Activated CD4-positive, alpha-beta T cell treated with anti-CD3 and anti-CD28 coated beads, Interleukin-2, amount 10 ng/mL, durations not matched to agents 7 days and 5 days (primary cell): ENCODE data around the gene OCSTAMP. TPM values are rescaled to one million over a fixed set of nuclear protein-coding genes. Genes with fewer than 3 reads are reported as not detected.

Experiments
- CTCF ChIA-PET: fragments of 350-600 bp; sonication (Branson Sonifier 250); formaldehyde crosslinking; loops from one replicate; lab custom pipeline; 2021; ENCODE audit warnings: antibody characterized with exemption; lab: Charles Lee
- POLR2A ChIA-PET: fragments of 350-600 bp; sonication (Branson Sonifier 250); formaldehyde crosslinking; loops from one replicate; lab custom pipeline; 2021; ENCODE audit warnings: antibody characterized with exemption; lab: Charles Lee
- DNase-seq: peaks from one replicate; pipeline ENCODE4 v3.0.0-alpha.2; 2020
- H3K27ac Mint-ChIP-seq: one replicate; pipeline ENCODE4 v1.8.0; 2021; ENCODE audit warnings: mild to moderate bottlenecking, moderate library complexity, mixed read lengths
- H3K27me3 Mint-ChIP-seq: one replicate; pipeline ENCODE4 v1.8.0; 2021; ENCODE audit warnings: mixed read lengths
- H3K36me3 Mint-ChIP-seq: one replicate; pipeline ENCODE4 v1.8.0; 2021; ENCODE audit warnings: low read depth, mixed read lengths
- H3K4me1 Mint-ChIP-seq: one replicate; pipeline ENCODE4 v1.8.0; 2021; ENCODE audit warnings: mixed read lengths
- H3K4me3 Mint-ChIP-seq: one replicate; pipeline ENCODE4 v1.8.0; 2021; ENCODE audit warnings: mild to moderate bottlenecking, moderate library complexity, mixed read lengths
- H3K9me3 Mint-ChIP-seq: one replicate; pipeline ENCODE4 v1.8.0; 2021; ENCODE audit warnings: mixed read lengths
- total RNA-seq, 2 experiments: library from RNA; stranded (reverse); gene quantifications; one replicate each; pipeline ENCODE4 v1.2.3, GENCODE V29; 2021

OCSTAMP gene
- total RNA-seq: not detected

- no peak for DNase-seq
- Mint-ChIP-seq H3K4me1 (peaks cover 41% of the 10 kb centered on the region), H3K27ac (no peak within 1 kb of the TSS), H3K4me3 (no peak within 1 kb of the TSS), H3K9me3 (no peaks in the 10 kb centered on the region), H3K27me3 (no peaks in the 10 kb centered on the region), H3K36me3 (no peaks in the 10 kb centered on the region)
- POLR2A ChIA-PET: no interaction called here
- CTCF ChIA-PET: interaction anchor here (1.0 to 1.3 kb wide), 4 partner anchors 8 to 40 kb away, joined by 3 to 7 read pairs (median 3); partner anchors contain the start of gene ZNF334
These were observed at the start of gene OCSTAMP for GRCh38 chr20:46550461-46550860. TSS of gene OCSTAMP (minus strand) at chr20:46550654. CDS start at chr20:46550560, 94 bp downstream.

- H3K4me3 Mint-ChIP-seq: no peak overlapping the region
- POLR2A ChIA-PET: no interaction called here
These were observed 49.0 kb upstream of the OCSTAMP start for GRCh38 chr20:46599227-46599987.

GRCh38 chr20:46595933-46596332, 45.5 kb upstream of the OCSTAMP start:
- no peaks in the 10 kb centered on the region for H3K4me1 Mint-ChIP-seq
- H3K36me3 Mint-ChIP-seq: no peaks in the 10 kb centered on the region
- H3K9me3 Mint-ChIP-seq: no peaks in the 10 kb centered on the region
- DNase-seq: no peak
- ChIA-PET POLR2A (interaction anchor here (0.6 kb wide), 1 partner anchor 13 kb away, joined by 5 read pairs; no protein-coding TSS in a partner anchor), CTCF (interaction anchor here (1.5 kb wide), 1 partner anchor 289 kb away, joined by 3 read pairs; no protein-coding TSS in a partner anchor)
- no peak overlapping the region for H3K4me3 Mint-ChIP-seq
- peaks cover 33% of the 10 kb centered on the region for H3K27me3 Mint-ChIP-seq
- no peak overlapping the region for H3K27ac Mint-ChIP-seq

More at GRCh38 chr20:46599227-46599987, 49.0 kb upstream of the OCSTAMP start:
- CTCF ChIA-PET: no interaction called here
- no peak overlapping the region for H3K27ac Mint-ChIP-seq
- peaks cover 7% of the 10 kb centered on the region for H3K4me1 Mint-ChIP-seq
- no peaks in the 10 kb centered on the region for H3K9me3 Mint-ChIP-seq
- H3K27me3 Mint-ChIP-seq: peaks cover 25% of the 10 kb centered on the region
- no peak for DNase-seq
- no peaks in the 10 kb centered on the region for H3K36me3 Mint-ChIP-seq

DNA sequence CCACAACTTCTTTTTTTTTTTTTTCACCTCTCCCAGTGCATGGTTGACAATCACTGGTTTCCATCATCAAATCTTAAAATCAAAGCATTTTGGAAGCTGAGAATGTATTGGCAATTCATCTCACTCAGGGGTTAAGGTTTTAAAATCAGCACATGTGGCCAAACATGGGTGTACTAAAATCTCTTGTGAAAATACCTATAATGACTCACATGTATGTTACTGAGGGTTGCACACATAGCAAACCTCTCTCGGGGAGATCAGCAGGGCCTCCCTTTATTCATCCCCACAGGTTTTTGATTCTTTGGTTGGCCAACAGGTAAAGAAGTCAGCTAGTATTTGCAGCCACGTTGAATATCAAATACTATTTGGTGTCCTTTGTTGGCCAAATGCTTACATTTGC, 44.3 kb upstream of the OCSTAMP start:
- no peak overlapping the region for H3K4me3 Mint-ChIP-seq
- POLR2A ChIA-PET: no interaction called here
- CTCF ChIA-PET: interaction anchor here (0.7 kb wide), 1 partner anchor 10 kb away, joined by 4 read pairs; no protein-coding TSS in a partner anchor
- no peaks in the 10 kb centered on the region for H3K9me3 Mint-ChIP-seq
- no peaks in the 10 kb centered on the region for H3K36me3 Mint-ChIP-seq
- H3K27me3 Mint-ChIP-seq: peaks cover 31% of the 10 kb centered on the region
- no peak overlapping the region for H3K27ac Mint-ChIP-seq
- DNase-seq: no peak
- H3K4me1 Mint-ChIP-seq: peaks cover 1% of the 10 kb centered on the region

GRCh38 chr20:46592580-46593362, 42.3 kb upstream of the OCSTAMP start:
- CTCF ChIA-PET: no interaction called here

GRCh38 chr20:46590443-46590842, 40.0 kb upstream of the OCSTAMP start:
- H3K36me3 Mint-ChIP-seq: no peaks in the 10 kb centered on the region
- no peaks in the 10 kb centered on the region for H3K9me3 Mint-ChIP-seq
- peaks cover 23% of the 10 kb centered on the region for H3K27me3 Mint-ChIP-seq
- H3K4me3 Mint-ChIP-seq: no peak overlapping the region
- H3K4me1 Mint-ChIP-seq: peaks cover 9% of the 10 kb centered on the region
- POLR2A ChIA-PET: no interaction called here
- H3K27ac Mint-ChIP-seq: no peak overlapping the region
- DNase-seq: no peak
- CTCF ChIA-PET: no interaction called here

More at GRCh38 chr20:46592580-46593362, 42.3 kb upstream of the OCSTAMP start:
- no peaks in the 10 kb centered on the region for H3K36me3 Mint-ChIP-seq
- H3K9me3 Mint-ChIP-seq: no peaks in the 10 kb centered on the region
- H3K4me3 Mint-ChIP-seq: no peak overlapping the region
- H3K27me3 Mint-ChIP-seq: peaks cover 30% of the 10 kb centered on the region
- H3K4me1 Mint-ChIP-seq: peaks cover 9% of the 10 kb centered on the region
- H3K27ac Mint-ChIP-seq: no peak overlapping the region
- no peak for DNase-seq
- POLR2A ChIA-PET: no interaction called here

DNA sequence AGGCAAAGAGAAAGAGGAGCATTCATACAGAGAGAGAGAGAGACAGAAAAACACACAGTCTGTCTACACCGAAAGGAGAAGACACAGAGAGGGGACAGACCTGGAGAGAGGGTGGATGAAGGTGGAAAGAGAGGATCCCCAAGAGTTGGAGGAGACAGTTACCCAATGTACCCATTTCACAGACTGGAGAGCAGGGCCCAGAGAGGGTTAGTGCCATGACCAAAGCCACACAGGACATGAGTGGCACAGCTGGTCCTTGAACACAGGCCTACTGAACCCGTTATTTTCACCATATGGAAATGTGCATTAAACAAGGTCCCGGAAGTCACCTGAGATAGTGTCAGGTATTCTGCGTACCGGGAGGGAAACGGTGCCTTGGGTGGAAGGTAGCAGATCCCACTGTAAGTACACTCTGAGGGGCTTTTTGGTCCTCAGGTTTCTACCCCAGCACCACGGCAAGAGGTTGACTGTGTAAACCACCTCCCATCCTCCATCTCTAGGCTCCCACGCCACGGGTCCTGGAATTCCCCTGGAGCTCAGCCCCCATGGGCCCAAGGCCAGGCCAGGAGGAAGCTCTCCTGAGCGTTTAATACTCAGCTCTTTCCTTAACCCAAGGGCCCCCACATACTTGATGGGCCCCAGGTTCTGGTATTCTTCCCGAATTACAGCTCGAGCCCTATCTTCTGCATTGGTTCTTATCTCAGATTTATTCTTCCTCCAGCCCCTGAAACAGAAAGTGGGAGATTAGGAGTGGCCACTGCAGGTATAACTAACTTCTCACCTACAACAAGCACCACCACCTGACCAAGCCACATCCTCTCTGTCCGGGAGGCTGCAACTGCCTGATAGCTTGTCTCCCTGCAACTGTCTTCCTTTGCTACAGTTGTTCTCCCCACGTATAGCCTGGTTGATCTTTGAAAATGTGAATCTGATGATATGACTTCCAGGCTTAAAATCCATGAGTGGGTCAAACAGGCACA, 38.4 kb upstream of the OCSTAMP start:
- Mint-ChIP-seq H3K27me3 (peaks cover 17% of the 10 kb centered on the region), H3K4me3 (no peak overlapping the region), H3K36me3 (no peaks in the 10 kb centered on the region), H3K27ac (no peak overlapping the region), H3K4me1 (peaks cover 9% of the 10 kb centered on the region), H3K9me3 (no peaks in the 10 kb centered on the region)
- DNase-seq: peak; percentile 19
- ChIA-PET CTCF (interaction anchor here (0.7 kb wide), 1 partner anchor 14 kb away, joined by 3 read pairs; no protein-coding TSS in a partner anchor), POLR2A (no interaction called here)

DNA sequence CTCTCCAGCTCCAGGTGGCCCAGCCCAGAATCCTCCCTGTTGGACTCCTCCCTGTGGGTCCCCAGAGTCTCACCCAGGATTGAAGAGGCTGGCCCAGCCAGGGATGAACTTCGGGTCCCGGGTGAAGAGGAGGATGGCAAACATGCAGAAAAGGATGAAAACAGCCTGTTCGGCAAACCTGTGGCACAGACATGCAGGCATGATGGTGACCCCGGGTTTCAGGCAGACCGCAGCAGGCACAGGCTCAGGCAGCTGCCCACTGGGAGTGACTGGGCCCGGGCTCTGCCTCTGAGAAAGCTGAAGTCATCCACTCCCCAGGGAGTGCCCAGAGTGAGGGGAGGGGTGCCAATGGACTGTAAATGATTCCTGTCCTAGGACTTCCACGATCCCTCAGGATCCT, 37.5 kb upstream of the OCSTAMP start:
- Mint-ChIP-seq H3K4me3 (no peak overlapping the region), H3K27ac (no peak overlapping the region), H3K36me3 (no peaks in the 10 kb centered on the region), H3K9me3 (no peaks in the 10 kb centered on the region), H3K4me1 (peaks cover 9% of the 10 kb centered on the region), H3K27me3 (peaks cover 17% of the 10 kb centered on the region)
- no peak for DNase-seq
- POLR2A ChIA-PET: no interaction called here
- CTCF ChIA-PET: interaction anchor here (0.6 to 0.9 kb wide), 2 partner anchors 8 to 100 kb away, joined by 3 to 4 read pairs; no protein-coding TSS in a partner anchor

DNA sequence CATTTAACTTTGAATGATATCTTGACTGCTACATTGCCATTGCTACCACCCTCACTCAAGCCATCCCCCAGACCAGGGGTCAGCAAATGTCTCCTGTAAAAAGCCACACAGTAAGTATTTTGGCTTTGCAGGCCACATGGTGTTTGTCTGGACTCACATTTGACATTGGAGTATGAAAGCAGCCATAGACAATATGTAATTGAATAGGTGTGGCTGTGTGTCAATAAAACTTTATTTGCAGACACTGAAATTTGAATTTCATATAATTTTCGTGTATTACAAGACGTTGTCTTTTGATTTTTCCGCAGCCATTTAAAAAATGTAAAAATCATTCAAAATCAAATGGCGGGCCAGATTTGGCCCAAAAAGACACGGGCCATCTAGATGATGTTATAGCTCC, 36.3 kb upstream of the OCSTAMP start:
- peaks cover 13% of the 10 kb centered on the region for H3K27me3 Mint-ChIP-seq
- no peaks in the 10 kb centered on the region for H3K9me3 Mint-ChIP-seq
- no peak overlapping the region for H3K4me3 Mint-ChIP-seq
- ChIA-PET POLR2A (no interaction called here), CTCF (no interaction called here)
- H3K4me1 Mint-ChIP-seq: peaks cover 9% of the 10 kb centered on the region
- DNase-seq: no peak
- H3K27ac Mint-ChIP-seq: no peak overlapping the region
- H3K36me3 Mint-ChIP-seq: no peaks in the 10 kb centered on the region

DNA sequence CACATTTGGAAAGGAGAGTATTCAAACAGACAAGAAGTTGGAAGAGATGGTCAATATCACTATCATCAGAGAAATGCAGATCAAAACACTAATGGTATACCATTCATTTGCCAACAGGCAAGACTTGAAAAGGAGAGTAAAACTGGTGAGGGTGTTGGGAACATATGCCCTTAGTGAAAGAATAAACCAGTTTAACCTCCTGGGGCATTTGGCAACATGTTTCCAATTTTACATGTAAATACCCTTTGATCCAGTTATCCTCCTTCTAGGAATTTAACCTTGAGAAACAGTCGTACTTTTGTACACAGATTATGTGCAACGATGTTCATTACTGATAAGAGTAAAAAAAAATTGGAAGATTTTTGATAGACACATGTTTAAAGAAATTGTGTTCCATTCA, 34.1 kb upstream of the OCSTAMP start:
- Mint-ChIP-seq H3K27me3 (peaks cover 17% of the 10 kb centered on the region), H3K9me3 (no peaks in the 10 kb centered on the region), H3K36me3 (no peaks in the 10 kb centered on the region), H3K4me1 (peaks cover 6% of the 10 kb centered on the region), H3K4me3 (no peak overlapping the region), H3K27ac (no peak overlapping the region)
- ChIA-PET POLR2A (no interaction called here), CTCF (interaction anchor here (1.0 to 1.4 kb wide), 2 partner anchors 13 to 18 kb away, joined by 3 read pairs; no protein-coding TSS in a partner anchor)
- no peak for DNase-seq

DNA sequence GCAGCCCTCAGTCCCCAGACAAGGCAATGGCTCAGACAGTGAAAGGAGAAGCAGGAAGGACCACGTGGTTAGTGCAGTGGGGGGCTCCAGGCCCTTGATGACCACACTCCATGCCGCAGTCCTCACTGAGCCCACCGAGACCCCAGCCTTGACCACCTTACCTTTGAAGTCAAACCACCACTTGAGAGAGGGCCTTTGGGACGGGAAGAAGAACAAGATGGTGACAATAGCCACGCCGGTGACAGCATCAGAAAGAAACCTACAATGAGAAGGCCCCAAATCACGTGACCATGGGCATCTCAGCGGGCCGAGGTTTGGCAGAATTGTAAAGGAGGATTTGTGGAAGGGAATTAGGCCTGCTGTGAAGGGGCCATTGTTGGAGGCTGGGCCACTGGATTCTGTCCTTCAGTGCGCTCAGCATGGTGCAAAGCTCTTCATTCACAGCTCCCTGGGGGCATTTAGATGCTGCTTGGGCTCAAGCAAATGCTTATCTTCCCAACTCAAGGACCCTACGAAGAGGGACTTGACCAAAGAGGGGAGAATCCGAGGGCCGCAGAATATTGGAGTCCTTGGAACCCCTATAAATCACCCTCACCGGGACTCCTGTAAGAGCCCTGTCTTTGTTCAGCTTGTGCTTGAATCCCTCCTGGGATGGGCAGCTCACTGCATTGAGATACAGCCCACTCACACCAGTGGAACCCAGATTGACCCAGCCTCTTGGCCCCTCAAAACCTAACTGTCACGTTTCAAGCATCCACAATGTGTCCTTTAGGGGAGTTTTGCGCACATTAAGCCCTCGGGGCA, 33.2 kb upstream of the OCSTAMP start:
- CTCF ChIA-PET: interaction anchor here (0.7 to 1.4 kb wide), 3 partner anchors 12 to 50 kb away, joined by 3 read pairs; no protein-coding TSS in a partner anchor
- peaks cover 14% of the 10 kb centered on the region for H3K27me3 Mint-ChIP-seq
- H3K27ac Mint-ChIP-seq: no peak overlapping the region
- no peaks in the 10 kb centered on the region for H3K36me3 Mint-ChIP-seq
- POLR2A ChIA-PET: no interaction called here
- no peaks in the 10 kb centered on the region for H3K4me1 Mint-ChIP-seq
- H3K4me3 Mint-ChIP-seq: no peak overlapping the region
- H3K9me3 Mint-ChIP-seq: no peaks in the 10 kb centered on the region
- DNase-seq: no peak
